Activated CD8-positive, alpha-beta memory T cell treated with anti-CD3 and anti-CD28 coated beads, Interleukin-2, amount 50 U/mL, for 4 hours (primary cell): Measurements from ENCODE around the gene LTBP1.
"Not testable (repeated sequence)": the region's sequence is repeated elsewhere in the genome, so short reads cannot be mapped to it uniquely, and the experiment has no call there.

Experiments used
- DNase-seq: peaks from one replicate; pipeline ENCODE4 v3.0.0-alpha.2; 2020

The LTBP1 gene

GRCh38 chr2:33209976-33210375 is 263.2 kb downstream of the LTBP1 start:
- DNase-seq: no peak

GRCh38 chr2:33210626-33211025 is 263.9 kb downstream of the LTBP1 start:
- DNase-seq: no peak

- DNase-seq: no peak
Observed at GRCh38 chr2:33212151-33212550, 265.4 kb downstream of the LTBP1 start.

GRCh38 chr2:33213244-33213643 is 266.5 kb downstream of the LTBP1 start:
- DNase-seq: no peak

GRCh38 chr2:33213648-33214047 is 266.9 kb downstream of the LTBP1 start:
- no peak for DNase-seq

- DNase-seq: no peak
Observed at GRCh38 chr2:33214436-33214835, 267.7 kb downstream of the LTBP1 start.

- no peak for DNase-seq
Observed at GRCh38 chr2:33214857-33215256, 268.1 kb downstream of the LTBP1 start.

GRCh38 chr2:33215299-33215698 is 268.5 kb downstream of the LTBP1 start:
- no peak for DNase-seq

GRCh38 chr2:33215983-33216382 is 269.2 kb downstream of the LTBP1 start:
- no peak for DNase-seq

- no peak for DNase-seq
Observed at GRCh38 chr2:33216508-33217182, 269.9 kb downstream of the LTBP1 start.

GRCh38 chr2:33217406-33217805 is 270.7 kb downstream of the LTBP1 start:
- no peak for DNase-seq

- no peak for DNase-seq
Observed at GRCh38 chr2:33219114-33219513, 272.4 kb downstream of the LTBP1 start.

- no peak for DNase-seq
Observed at GRCh38 chr2:33219850-33220275, 273.1 kb downstream of the LTBP1 start.

GRCh38 chr2:33220533-33220932 is 273.8 kb downstream of the LTBP1 start:
- no peak for DNase-seq

- no peak for DNase-seq
Observed at GRCh38 chr2:33221046-33221784, 274.5 kb downstream of the LTBP1 start.

GRCh38 chr2:33222309-33222708 is 275.6 kb downstream of the LTBP1 start:
- no peak for DNase-seq

GRCh38 chr2:33223856-33224255 is 277.1 kb downstream of the LTBP1 start:
- no peak for DNase-seq

GRCh38 chr2:33225350-33225749 is 278.6 kb downstream of the LTBP1 start:
- no peak for DNase-seq

GRCh38 chr2:33226546-33226945 is 279.8 kb downstream of the LTBP1 start:
- no peak for DNase-seq

GRCh38 chr2:33229646-33230045 is 282.9 kb downstream of the LTBP1 start:
- DNase-seq: no peak

GRCh38 chr2:33230195-33230594 is 283.4 kb downstream of the LTBP1 start:
- DNase-seq: no peak

GRCh38 chr2:33230842-33231241 is 284.1 kb downstream of the LTBP1 start:
- no peak for DNase-seq

GRCh38 chr2:33235559-33235958 is 288.8 kb downstream of the LTBP1 start:
- not testable (repeated sequence) for DNase-seq
